NCI-H2227 (cell line): ENCODE data around the gene LRRN4CL.
"Not testable (repeated sequence)": the region's sequence is repeated elsewhere in the genome, so short reads cannot be mapped to it uniquely, and the experiment has no call there.

Source experiments
- DNase-seq: peaks from one replicate; lab custom pipeline; 2025; ENCODE audit not compliant: unreplicated experiment; lab: John Stamatoyannopoulos, UW

The LRRN4CL gene

GRCh38 chr11:62710001-62710345, 20.6 kb upstream of the LRRN4CL start:
- no peak for DNase-seq

- peak; percentile 99 for DNase-seq
Measured at GRCh38 chr11:62709247-62710000, 20.1 kb upstream of the LRRN4CL start.

- DNase-seq, result no peak
Measured at GRCh38 chr11:62708793-62709192, 19.5 kb upstream of the LRRN4CL start.

- peak; percentile 27 for DNase-seq
Measured at GRCh38 chr11:62708392-62708791, 19.1 kb upstream of the LRRN4CL start.

GRCh38 chr11:62707277-62707861, 18.0 kb upstream of the LRRN4CL start, which contains the start of the genes BSCL2 and GNG3:
Gene BSCL2, minus strand, starts transcription at chr11:62707424. Its CDS starts 229 bp downstream, at chr11:62707195.
Gene GNG3, plus strand, starts transcription at chr11:62707676. Its CDS starts 620 bp downstream, at chr11:62708296.
- DNase-seq, result peak; percentile 98

GRCh38 chr11:62706850-62707247, 17.5 kb upstream of the LRRN4CL start:
- DNase-seq, result no peak

GRCh38 chr11:62705880-62706849, 16.8 kb upstream of the LRRN4CL start:
- DNase-seq, result peak; percentile 98

- peak; percentile 33 for DNase-seq
Measured at GRCh38 chr11:62705413-62705812, 16.1 kb upstream of the LRRN4CL start.

DNA sequence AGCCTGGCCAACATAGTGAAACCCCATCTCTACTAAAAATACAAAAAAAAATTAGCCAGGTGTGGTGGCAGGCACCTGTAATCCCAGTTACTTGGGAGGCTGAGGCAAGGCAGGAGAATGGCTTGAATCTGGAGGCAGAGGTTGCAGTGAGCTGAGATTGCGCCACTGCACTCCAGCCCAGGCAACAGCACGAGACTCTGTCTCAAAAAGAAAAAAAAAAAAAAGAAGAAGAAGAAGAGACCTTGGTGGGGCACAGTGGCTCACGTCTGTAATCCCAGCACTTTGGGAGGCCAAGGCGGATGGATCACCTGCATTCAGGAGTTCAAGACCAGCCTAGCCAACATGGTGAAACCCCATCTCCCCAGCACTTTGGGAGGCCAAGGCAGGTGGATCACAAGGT, 14.6 kb upstream of the LRRN4CL start:
- not testable (repeated sequence) for DNase-seq

- no peak for DNase-seq
Measured at GRCh38 chr11:62702246-62702645, 12.9 kb upstream of the LRRN4CL start.

GRCh38 chr11:62694455-62695167, 5.3 kb upstream of the LRRN4CL start:
- peak; percentile 79 for DNase-seq

GRCh38 chr11:62693624-62694023, 4.3 kb upstream of the LRRN4CL start:
- not testable (repeated sequence) for DNase-seq

DNA sequence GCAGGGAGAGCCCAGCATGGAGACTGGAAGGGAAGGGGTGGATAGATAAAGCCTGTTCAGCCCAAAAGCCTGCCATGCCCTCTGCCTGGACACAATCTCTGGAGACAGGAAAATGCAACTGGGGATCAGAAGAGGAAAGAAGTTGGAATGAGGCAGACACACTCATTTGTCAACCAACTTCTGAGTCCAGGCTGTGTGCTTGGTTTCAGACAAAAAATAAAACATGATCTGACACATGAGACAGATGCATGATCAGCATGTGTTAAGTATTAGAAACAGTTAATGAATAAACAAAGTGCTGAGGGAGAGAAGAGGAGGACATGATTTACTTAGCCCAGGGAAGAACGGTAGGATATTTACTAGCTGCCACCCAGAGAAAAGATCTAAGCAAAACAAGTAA, 839 bp downstream of the LRRN4CL start:
- no peak for DNase-seq

DNA sequence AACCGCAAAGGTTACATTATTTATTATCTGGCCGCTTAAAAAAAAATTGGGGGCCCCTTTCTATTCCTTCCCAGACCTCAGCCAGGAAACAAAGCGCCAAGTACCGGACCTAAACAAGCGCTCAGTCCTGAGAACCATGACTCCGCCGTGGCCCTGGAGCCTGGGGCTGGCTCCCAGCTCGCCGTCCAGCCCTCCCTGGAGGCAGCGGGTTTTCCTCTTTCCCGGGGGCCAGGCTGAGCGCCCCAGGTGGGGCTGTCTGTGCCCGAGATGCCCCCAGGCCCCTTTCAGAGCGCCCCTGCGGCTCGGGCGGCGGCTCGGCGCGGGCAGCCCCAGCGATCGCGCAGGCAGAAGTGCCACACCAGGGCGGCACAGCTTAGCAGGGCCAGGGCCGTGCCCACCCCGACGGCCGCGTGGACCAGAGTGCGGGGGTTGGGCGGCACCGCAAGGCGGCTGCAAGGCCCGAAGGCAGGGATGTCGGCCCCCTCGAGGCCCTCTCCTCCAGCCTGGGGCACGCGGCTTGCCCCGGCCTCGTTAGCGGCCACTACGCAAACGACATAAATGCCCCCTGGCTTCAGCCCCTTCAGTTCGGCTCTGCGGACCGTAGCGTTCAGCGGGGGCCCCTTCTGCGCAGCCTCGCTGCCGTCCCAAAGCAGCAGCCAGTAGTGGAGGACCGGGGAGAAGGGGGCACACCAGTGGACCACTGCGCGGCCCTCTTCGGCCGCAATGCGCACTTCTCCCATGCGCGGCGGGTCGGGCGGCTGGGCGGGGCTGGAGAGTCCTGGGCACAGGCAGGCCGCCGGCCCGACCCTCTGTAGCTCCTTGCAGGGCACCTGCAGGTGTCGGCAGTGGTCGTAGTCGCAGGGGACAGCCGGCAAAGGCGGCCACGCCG, 1.6 kb downstream of the LRRN4CL start:
- DNase-seq, result no peak

DNA sequence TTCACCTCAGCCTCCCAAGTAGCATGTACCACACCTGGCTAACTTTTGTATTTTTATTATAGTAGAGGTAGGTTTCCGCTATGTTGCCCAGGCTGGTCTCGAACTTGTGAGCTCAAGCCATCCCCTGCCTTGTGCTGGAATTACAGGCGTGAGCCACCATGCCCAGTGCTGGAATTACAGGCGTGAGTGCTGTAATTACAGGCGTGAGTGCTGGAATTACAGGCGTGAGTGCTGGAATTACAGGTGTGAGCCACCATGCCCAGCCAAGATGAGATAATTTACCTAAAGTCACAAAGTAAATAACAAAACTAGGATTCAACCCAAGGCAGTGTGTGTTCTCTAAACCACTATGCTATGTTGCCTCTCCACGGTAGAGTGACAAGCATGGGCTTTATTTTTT, 6.8 kb downstream of the LRRN4CL start:
- peak; percentile 66 for DNase-seq

GRCh38 chr11:62680825-62681240, 8.5 kb downstream of the LRRN4CL start:
- DNase-seq, result peak; percentile 50

- peak; percentile 89 for DNase-seq
Measured at GRCh38 chr11:62678770-62679696, 10.3 kb downstream of the LRRN4CL start, which contains the start of gene UBXN1. Gene UBXN1, minus strand, starts transcription at chr11:62679073. Its CDS starts 150 bp downstream, at chr11:62678923.

- no peak for DNase-seq
Measured at GRCh38 chr11:62678433-62678769, 10.9 kb downstream of the LRRN4CL start.

DNA sequence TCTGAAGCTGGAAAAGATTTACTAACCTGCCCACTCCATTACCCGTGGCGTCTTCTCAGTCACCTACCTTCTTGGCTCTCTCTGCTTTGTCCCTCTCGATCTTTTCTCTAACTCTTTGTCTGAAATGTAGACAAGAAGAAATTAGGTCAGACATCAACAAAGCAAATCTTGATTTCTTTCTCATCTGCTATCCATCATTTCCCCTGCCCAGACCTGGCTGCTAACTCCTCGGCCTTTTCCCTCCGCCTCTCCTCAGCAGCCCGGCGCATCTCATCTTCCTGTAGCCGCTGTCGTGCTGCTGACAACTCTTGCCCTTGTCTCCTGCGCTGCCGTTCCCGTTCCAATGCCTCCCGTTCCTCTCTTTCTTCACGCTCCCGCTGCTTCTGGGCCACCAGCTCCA, 11.6 kb downstream of the LRRN4CL start:
- no peak for DNase-seq
